Spinal cord (tissue), 10 donors: Measurements from ENCODE around the gene BSN. TPM values are rescaled to one million over a fixed set of nuclear protein-coding genes. Genes with fewer than 3 reads are reported as not detected.

Experiments used
- DNase-seq, 6 donors: peaks; one replicate each; pipeline versions ENCODE4 v3.0.0 to v3.0.0-alpha.2; 2013 to 2015; ENCODE audit warnings: low spot score in 6 of 6, low read depth in 4 of 6
- H3K27ac ChIP-seq: one replicate; pipeline ENCODE4 v1.5.1; 2013; ENCODE audit warnings: low read depth, low read length, control low read depth
- H3K27me3 ChIP-seq: one replicate; pipeline ENCODE4 v1.6.1; 2013; ENCODE audit warnings: low read length; ENCODE audit not compliant: control insufficient read depth, insufficient read depth
- H3K36me3 ChIP-seq: one replicate; pipeline ENCODE4 v1.6.1; 2013; ENCODE audit warnings: low read length; ENCODE audit not compliant: control insufficient read depth, insufficient read depth
- H3K4me1 ChIP-seq: one replicate; pipeline ENCODE4 v1.6.1; 2013; ENCODE audit warnings: low read length; ENCODE audit not compliant: control insufficient read depth, insufficient read depth
- H3K4me3 ChIP-seq: one replicate; pipeline ENCODE4 v1.5.1; 2013; ENCODE audit warnings: low read depth, low read length, control low read depth
- H3K9me3 ChIP-seq: one replicate; pipeline ENCODE4 v1.6.1; 2013; ENCODE audit warnings: low read length; ENCODE audit not compliant: control insufficient read depth, insufficient read depth
- WGBS: methylation state at CpG from one replicate; pipeline ENCODE4 v1.1.5; 2013; ENCODE audit warnings: missing lambda C conversion rate; ENCODE audit not compliant: insufficient coverage; 5-methylcytosine and 5-hydroxymethylcytosine counted together
- polyA plus RNA-seq, 2 donors: library from polyadenylated mRNA; unstranded; fragments of 120-200 nt; gene quantifications; one replicate each; pipeline ENCODE4 v1.2.1, GENCODE V29; 2013; ENCODE audit not compliant: insufficient read length in 2 of 2
- small RNA-seq: library from RNA; depleted of rRNA; stranded (forward); fragments of <200 nt; gene quantifications from one replicate; pipeline ENCODE3, GENCODE V24; 2014; ENCODE audit warnings: low replicate concordance
- total RNA-seq, 2 donors: library from RNA; depleted of rRNA in 1 of 2; stranded (reverse); fragments of 120-200 nt in 1 of 2; fragments of >200 nt in 1 of 2; gene quantifications; one replicate each; pipeline versions ENCODE4 v1.2.3 to v1.2.4, GENCODE V29; 2013 to 2014
- donor health status: healthy.

The BSN gene
- total and polyA plus RNA-seq, 4 donors, result 6.9 to 19.4 (median 16.1) TPM

- H3K4me3 ChIP-seq, result peak within 1 kb of the TSS; percentile 60
- peaks cover 51% of the 10 kb centered on the region for H3K4me1 ChIP-seq
- H3K27me3 ChIP-seq, result no peaks in the 10 kb centered on the region
- H3K27ac ChIP-seq, result peak within 1 kb of the TSS; percentile 82
- H3K9me3 ChIP-seq, result no peaks in the 10 kb centered on the region
- H3K36me3 ChIP-seq, result peaks cover 78% of the 10 kb centered on the region
- DNase-seq, result peak; percentile 77 to 98 (median 88)
- under 1% methylated on average over 46 of the region's 50 CpGs for WGBS
Measured at GRCh38 chr3:49719214-49719884, 165.1 kb downstream of the BSN start, which contains the start of gene AMIGO3. TSS of gene AMIGO3 (minus strand) at chr3:49719684. CDS start at chr3:49719465, 219 bp downstream.

Small RNA genes lying within 50 kb of the gene (small RNA-seq; reads per million reads assigned to genes)
- gene AMIGO3, result not detected

Other genes starting within 250 kb of the BSN start
- 10 to 100 TPM; 30.9 to 34.0 TPM for gene USP4, start 214.4 kb upstream of the BSN start, total RNA-seq
- gene USP4, start 214.4 kb upstream of the BSN start, polyA plus RNA-seq, result 10 to 100 TPM; 63.4 to 80.1 TPM
- 100 to 1,000 TPM in 1 of 2 donors, 10 to 100 TPM in 1; 71.2 to 168 TPM for gene GPX1, start 196.1 kb upstream of the BSN start, total RNA-seq
- 100 to 1,000 TPM; 190 to 201 TPM for gene GPX1, start 196.1 kb upstream of the BSN start, polyA plus RNA-seq
- gene RHOA, start 142.5 kb upstream of the BSN start, total RNA-seq, result 100 to 1,000 TPM; 286 to 331 TPM
- 100 to 1,000 TPM; 434 to 442 TPM for gene RHOA, start 142.5 kb upstream of the BSN start, polyA plus RNA-seq
- 10 to 100 TPM; 22.5 to 29.5 TPM for gene TCTA, start 142.1 kb upstream of the BSN start, total RNA-seq
- gene TCTA, start 142.1 kb upstream of the BSN start, polyA plus RNA-seq, result 10 to 100 TPM; 33.5 to 38.0 TPM
- 10 to 100 TPM in 1 of 2 donors, 1 to 10 TPM in 1; 4.1 to 16.4 TPM for gene AMT, start 132.0 kb upstream of the BSN start, total RNA-seq
- gene AMT, start 132.0 kb upstream of the BSN start, polyA plus RNA-seq, result 10 to 100 TPM; 19.6 to 22.2 TPM
- 10 to 100 TPM in 1 of 2 donors, 1 to 10 TPM in 1; 6.7 to 15.6 TPM for gene NICN1, start 125.2 kb upstream of the BSN start, total RNA-seq
- gene NICN1, start 125.2 kb upstream of the BSN start, polyA plus RNA-seq, result 10 to 100 TPM; 48.5 to 49.0 TPM
- gene DAG1, start 84.2 kb upstream of the BSN start, total RNA-seq, result 10 to 100 TPM; 48.7 to 83.7 TPM
- 100 to 1,000 TPM in 1 of 2 donors, 10 to 100 TPM in 1; 92.6 to 101 TPM for gene DAG1, start 84.2 kb upstream of the BSN start, polyA plus RNA-seq
- 100 to 1,000 TPM in 1 of 2 donors, 10 to 100 TPM in 1; 68.3 to 100 TPM for gene APEH, start 119.9 kb downstream of the BSN start, total RNA-seq
- gene APEH, start 119.9 kb downstream of the BSN start, polyA plus RNA-seq, result 100 to 1,000 TPM; 109 to 116 TPM
- gene MST1, start 135.0 kb downstream of the BSN start, total RNA-seq, result 10 to 100 TPM; 10.7 to 31.6 TPM
- 10 to 100 TPM; 56.5 to 62.6 TPM for gene MST1, start 135.0 kb downstream of the BSN start, polyA plus RNA-seq
- 10 to 100 TPM; 24.8 to 25.0 TPM for gene RNF123, start 135.1 kb downstream of the BSN start, total RNA-seq
- gene RNF123, start 135.1 kb downstream of the BSN start, polyA plus RNA-seq, result 10 to 100 TPM; 47.1 to 55.9 TPM
- under 1 TPM in 1 of 2 donors, not detected in 1; 0.30 TPM for gene AMIGO3, start 165.2 kb downstream of the BSN start, total RNA-seq
- 1 to 10 TPM; 2.2 to 3.3 TPM for gene AMIGO3, start 165.2 kb downstream of the BSN start, polyA plus RNA-seq
- gene GMPPB, start 169.5 kb downstream of the BSN start, total RNA-seq, result 10 to 100 TPM in 1 of 2 donors, 1 to 10 TPM in 1; 9.7 to 20.8 TPM
- gene GMPPB, start 169.5 kb downstream of the BSN start, polyA plus RNA-seq, result 10 to 100 TPM; 16.5 to 22.3 TPM
- 10 to 100 TPM; 30.2 to 49.1 TPM for gene IP6K1, start 232.1 kb downstream of the BSN start, total RNA-seq
- gene IP6K1, start 232.1 kb downstream of the BSN start, polyA plus RNA-seq, result 10 to 100 TPM; 55.7 to 65.9 TPM
- gene CDHR4, start 245.4 kb downstream of the BSN start, total RNA-seq, result under 1 TPM; 0.10 to 0.28 TPM
- gene CDHR4, start 245.4 kb downstream of the BSN start, polyA plus RNA-seq, result under 1 TPM; 0.47 to 0.59 TPM
- gene INKA1, start 248.8 kb downstream of the BSN start, total RNA-seq, result 1 to 10 TPM; 5.6 to 7.6 TPM
- 1 to 10 TPM; 6.9 to 7.6 TPM for gene INKA1, start 248.8 kb downstream of the BSN start, polyA plus RNA-seq